Muscle of leg (tissue), 11 donors: ENCODE data around the gene UBL4A. TPM values are rescaled to one million over a fixed set of nuclear protein-coding genes. Genes with fewer than 3 reads are reported as not detected.

Source experiments
- DNase-seq: peaks from one replicate; pipeline ENCODE4 v3.0.0; 2013
- H3K27ac ChIP-seq: one replicate; pipeline ENCODE4 v1.5.1; 2013; ENCODE audit warnings: mild to moderate bottlenecking, low read length, control low read depth
- H3K27me3 ChIP-seq: one replicate; pipeline ENCODE4 v1.6.1; 2013; ENCODE audit warnings: low read length; ENCODE audit not compliant: control insufficient read depth, insufficient read depth
- H3K36me3 ChIP-seq: one replicate; pipeline ENCODE4 v1.6.1; 2013; ENCODE audit warnings: low read length; ENCODE audit not compliant: control insufficient read depth, insufficient read depth
- H3K4me1 ChIP-seq: one replicate; pipeline ENCODE4 v1.6.1; 2013; ENCODE audit warnings: low read length; ENCODE audit not compliant: control insufficient read depth, insufficient read depth
- H3K4me3 ChIP-seq: one replicate; pipeline ENCODE4 v1.5.1; 2013; ENCODE audit warnings: low read length, control low read depth
- H3K9me3 ChIP-seq: replicated peaks from 2 replicates; pipeline ENCODE4 v1.6.1; 2013; ENCODE audit warnings: low read depth, low read length; ENCODE audit not compliant: control insufficient read depth
- WGBS: methylation state at CpG from one replicate; pipeline ENCODE4 v1.1.5; 2013; ENCODE audit warnings: missing lambda C conversion rate; ENCODE audit not compliant: insufficient coverage; 5-methylcytosine and 5-hydroxymethylcytosine counted together
- polyA plus RNA-seq, 8 donors: library from polyadenylated mRNA; unstranded; fragments of 120-200 nt; gene quantifications; one replicate each; pipeline versions ENCODE4 v1.2.1 to v1.2.3, GENCODE V29; 2013; ENCODE audit warnings: inconsistent platforms in 1 of 8, low replicate concordance in 1 of 8; ENCODE audit not compliant: insufficient read length in 8 of 8, insufficient read depth in 1 of 8
- total RNA-seq: library from RNA; stranded (reverse); fragments of 120-200 nt; gene quantifications from one replicate; pipeline ENCODE4 v1.2.4, GENCODE V29; 2013

UBL4A gene
- total and polyA plus RNA-seq, 9 donors: 20.3 to 27.8 (median 24.9) TPM

DNA sequence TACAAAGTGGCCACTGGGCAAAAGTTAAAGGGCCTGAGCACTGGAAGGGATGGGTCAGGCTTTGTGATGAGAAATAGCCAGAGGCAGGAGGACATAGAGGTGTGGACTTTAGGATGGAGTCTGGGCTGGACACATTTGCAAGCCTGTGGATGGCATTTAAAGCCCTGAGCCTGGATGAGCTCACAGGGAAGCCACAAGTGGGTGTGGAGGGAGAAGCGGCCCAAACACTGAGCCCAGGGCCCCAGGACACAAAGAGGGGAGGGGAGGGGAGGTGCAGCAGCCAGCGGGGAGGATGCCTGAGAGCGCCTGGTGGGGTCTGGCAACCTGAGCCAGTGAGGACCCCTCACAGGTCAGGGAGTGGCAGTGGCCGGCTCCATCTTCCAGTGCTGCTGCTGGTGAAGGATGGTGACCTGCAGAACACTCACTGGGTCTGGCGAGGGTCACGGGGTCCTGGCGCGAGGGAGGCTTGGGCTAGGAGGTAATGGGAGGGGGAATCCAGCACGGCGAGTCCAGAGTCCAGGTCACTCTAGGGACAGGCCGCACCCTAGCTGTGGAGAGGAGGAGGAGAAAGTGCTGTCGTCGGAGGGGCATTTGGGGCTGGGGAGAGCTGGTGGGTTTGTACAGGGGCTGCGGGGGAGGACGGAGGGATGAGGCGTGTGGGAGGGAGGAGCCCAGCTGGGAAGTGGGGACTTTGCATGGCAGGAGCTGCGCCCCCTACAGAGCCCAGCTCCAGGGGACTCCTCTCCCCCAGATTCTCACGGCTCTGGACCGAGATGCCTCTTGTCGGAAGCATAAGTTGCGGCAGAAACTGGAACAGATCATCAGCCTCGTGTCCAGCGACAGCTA lies 14.4 kb downstream of the UBL4A start:
- no peaks in the 10 kb centered on the region for H3K4me1 ChIP-seq
- WGBS: 78% methylated on average over 17 of the region's 23 CpGs
- no peak for DNase-seq
- peaks cover 34% of the 10 kb centered on the region for H3K36me3 ChIP-seq
- peaks cover 2% of the 10 kb centered on the region for H3K9me3 ChIP-seq
- H3K27me3 ChIP-seq: no peaks in the 10 kb centered on the region
- no peak overlapping the region for H3K4me3 ChIP-seq
- H3K27ac ChIP-seq: no peak overlapping the region

DNA sequence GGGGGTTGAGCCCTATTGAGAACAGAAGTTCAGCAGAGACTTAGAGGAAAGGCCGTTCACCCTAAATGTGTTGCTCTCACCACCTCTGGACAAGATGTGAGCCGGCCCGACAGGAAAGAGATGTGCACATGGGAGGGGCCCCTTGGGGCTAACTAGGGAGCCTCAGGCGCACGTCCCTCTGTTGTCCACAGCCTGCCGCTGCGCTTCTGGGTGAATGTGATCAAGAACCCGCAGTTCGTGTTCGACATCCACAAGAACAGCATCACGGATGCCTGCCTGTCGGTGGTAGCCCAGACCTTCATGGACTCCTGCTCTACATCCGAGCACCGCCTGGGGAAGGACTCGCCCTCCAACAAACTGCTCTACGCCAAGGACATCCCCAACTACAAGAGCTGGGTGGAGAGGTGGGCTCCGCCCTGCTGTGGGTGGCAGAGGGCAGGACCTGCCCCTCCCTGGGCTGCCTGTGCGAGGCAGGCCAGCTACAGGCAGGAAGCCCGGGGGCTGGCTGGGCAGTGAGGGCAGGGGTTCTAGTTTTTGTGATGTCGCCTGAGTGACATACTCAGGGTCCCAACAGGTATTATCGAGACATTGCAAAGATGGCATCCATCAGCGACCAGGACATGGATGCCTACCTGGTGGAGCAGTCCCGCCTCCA lies 15.4 kb downstream of the UBL4A start:
- WGBS: 90% methylated on average over 16 of the region's 23 CpGs
- peaks cover 2% of the 10 kb centered on the region for H3K9me3 ChIP-seq
- no peak for DNase-seq
- peaks cover 39% of the 10 kb centered on the region for H3K36me3 ChIP-seq
- no peak overlapping the region for H3K27ac ChIP-seq
- no peak overlapping the region for H3K4me3 ChIP-seq
- H3K27me3 ChIP-seq: no peaks in the 10 kb centered on the region
- H3K4me1 ChIP-seq: no peaks in the 10 kb centered on the region

DNA sequence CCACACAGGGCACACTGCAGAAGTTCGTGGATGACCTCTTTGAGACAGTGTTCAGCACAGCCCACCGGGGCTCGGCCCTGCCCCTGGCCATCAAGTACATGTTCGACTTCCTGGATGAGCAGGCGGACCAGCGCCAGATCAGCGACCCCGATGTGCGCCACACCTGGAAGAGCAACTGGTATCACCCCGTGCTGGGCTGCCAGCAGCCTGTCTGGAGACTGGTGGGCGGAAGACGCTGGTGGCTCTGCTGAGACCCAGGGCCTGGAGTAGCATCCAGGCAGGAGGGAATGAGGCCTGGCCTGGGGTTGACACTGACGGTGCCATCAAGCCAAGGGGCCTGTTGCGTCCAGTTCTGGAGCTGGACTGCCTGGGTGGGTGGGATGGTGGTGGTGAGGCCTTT lies 16.0 kb downstream of the UBL4A start:
- no peak overlapping the region for H3K27ac ChIP-seq
- H3K4me3 ChIP-seq: no peak overlapping the region
- no peaks in the 10 kb centered on the region for H3K4me1 ChIP-seq
- H3K9me3 ChIP-seq: peaks cover 2% of the 10 kb centered on the region
- no peaks in the 10 kb centered on the region for H3K27me3 ChIP-seq
- no peak for DNase-seq
- peaks cover 41% of the 10 kb centered on the region for H3K36me3 ChIP-seq
- WGBS: 88% methylated on average over 14 of the region's 14 CpGs

DNA sequence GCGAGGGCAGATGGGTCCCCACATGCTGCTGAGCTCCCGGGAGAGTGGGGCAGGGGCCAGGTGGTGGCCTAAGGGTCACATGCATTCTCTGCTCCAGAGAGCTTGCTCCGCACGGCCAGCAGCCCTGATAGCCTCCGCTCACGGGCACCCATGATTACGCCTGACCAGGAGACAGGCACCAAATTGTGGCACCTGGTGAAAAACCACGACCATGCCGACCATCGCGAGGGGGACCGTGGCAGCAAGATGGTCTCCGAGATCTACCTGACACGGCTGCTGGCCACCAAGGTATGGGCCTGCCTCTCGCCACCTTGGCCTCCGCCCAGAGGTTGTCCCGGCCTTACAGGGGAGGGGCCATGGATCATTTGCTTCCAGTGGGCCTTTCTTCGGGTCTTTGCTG lies 16.5 kb downstream of the UBL4A start:
- DNase-seq: no peak
- H3K36me3 ChIP-seq: peaks cover 46% of the 10 kb centered on the region

DNA sequence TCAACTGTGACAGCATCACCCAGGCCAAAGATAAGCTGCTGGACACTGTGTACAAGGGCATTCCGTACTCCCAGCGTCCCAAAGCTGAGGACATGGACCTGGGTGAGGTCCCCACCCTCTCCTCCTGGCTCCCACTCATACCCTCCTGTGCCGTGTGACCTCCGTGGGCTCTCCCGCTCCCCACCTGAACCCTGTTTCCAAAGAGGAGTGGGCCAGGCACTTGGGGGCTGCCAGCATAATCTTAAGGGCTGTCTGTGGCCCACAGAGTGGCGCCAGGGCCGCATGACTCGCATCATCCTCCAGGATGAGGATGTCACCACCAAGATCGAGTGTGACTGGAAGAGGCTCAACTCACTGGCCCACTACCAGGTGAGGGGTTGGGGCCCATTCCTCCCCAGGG lies 17.3 kb downstream of the UBL4A start:
- H3K9me3 ChIP-seq: peaks cover 2% of the 10 kb centered on the region
- H3K4me1 ChIP-seq: no peaks in the 10 kb centered on the region
- peaks cover 53% of the 10 kb centered on the region for H3K36me3 ChIP-seq
- 92% methylated on average over 8 of the region's 9 CpGs for WGBS
- no peak for DNase-seq
- H3K4me3 ChIP-seq: no peak overlapping the region
- no peaks in the 10 kb centered on the region for H3K27me3 ChIP-seq
- H3K27ac ChIP-seq: no peak overlapping the region

More for the DNA sequence above, 16.5 kb downstream of the UBL4A start:
- Histone ChIP-seq H3K27me3 (no peaks in the 10 kb centered on the region), H3K27ac (no peak overlapping the region), H3K9me3 (peaks cover 2% of the 10 kb centered on the region), H3K4me1 (no peaks in the 10 kb centered on the region), H3K4me3 (no peak overlapping the region)
- 92% methylated on average over 15 of the region's 18 CpGs for WGBS

DNA sequence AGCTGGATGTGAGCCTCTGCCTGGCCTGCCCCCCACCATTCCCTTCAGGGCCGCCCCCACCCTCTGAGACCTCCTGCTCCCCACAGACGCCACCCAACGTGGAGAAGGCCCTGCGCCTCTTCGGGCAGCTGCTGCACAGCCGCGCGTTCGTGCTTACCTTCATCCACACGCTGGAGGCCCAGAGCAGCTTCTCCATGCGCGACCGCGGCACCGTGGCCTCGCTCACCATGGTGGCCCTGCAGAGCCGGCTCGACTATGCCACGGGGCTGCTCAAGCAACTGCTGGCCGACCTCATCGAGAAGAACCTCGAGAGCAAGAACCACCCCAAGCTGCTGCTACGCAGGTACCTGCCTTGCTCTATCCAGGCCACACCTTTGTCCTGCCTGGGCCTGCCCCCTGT lies 18.2 kb downstream of the UBL4A start:
- 93% methylated on average over 23 of the region's 23 CpGs for WGBS
- Histone ChIP-seq H3K9me3 (peaks cover 2% of the 10 kb centered on the region), H3K4me3 (no peak overlapping the region), H3K27ac (no peak overlapping the region), H3K27me3 (no peaks in the 10 kb centered on the region), H3K36me3 (peaks cover 53% of the 10 kb centered on the region), H3K4me1 (no peaks in the 10 kb centered on the region)
- no peak for DNase-seq

DNA sequence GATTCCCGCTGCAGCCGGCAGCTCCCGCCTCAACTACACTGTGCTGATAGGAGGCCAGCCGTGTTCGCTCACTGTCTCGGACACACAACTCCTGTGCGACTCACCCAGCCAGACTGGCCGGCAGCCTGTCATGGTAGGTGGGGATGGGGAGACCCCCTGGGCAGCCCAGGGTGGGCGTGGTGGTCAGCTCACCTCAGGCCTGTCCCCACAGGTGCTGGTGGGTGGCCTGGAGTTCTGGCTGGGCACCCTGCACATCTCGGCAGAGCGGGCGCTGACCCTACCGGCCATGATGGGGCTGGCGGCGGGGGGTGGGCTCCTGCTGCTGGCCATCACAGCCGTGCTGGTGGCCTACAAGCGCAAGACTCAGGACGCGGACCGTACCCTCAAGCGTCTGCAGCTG lies 18.9 kb downstream of the UBL4A start:
- Histone ChIP-seq H3K27me3 (no peaks in the 10 kb centered on the region), H3K36me3 (peaks cover 60% of the 10 kb centered on the region), H3K4me3 (no peak overlapping the region), H3K9me3 (peaks cover 3% of the 10 kb centered on the region), H3K27ac (no peak overlapping the region), H3K4me1 (no peaks in the 10 kb centered on the region)
- no peak for DNase-seq
- 91% methylated on average over 18 of the region's 21 CpGs for WGBS

DNA sequence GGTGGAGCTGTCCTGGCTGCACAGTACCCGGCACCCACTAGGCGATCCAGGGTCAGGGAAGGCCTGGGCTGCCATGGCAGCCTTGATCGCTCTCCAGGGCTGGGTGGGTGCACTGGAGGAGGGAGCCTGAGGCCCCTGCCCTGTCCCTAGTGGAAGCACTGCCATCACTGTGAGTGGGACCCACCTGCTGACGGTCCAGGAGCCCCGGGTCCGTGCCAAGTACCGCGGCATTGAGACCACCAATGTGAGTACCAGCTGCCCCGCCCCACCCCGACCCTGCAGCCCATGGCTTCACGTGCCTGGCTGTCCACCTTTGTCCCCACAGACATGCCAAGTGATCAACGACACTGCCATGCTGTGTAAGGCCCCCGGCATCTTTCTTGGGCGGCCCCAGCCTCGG lies 19.5 kb downstream of the UBL4A start:
- no peaks in the 10 kb centered on the region for H3K27me3 ChIP-seq
- H3K9me3 ChIP-seq: peaks cover 3% of the 10 kb centered on the region
- no peak overlapping the region for H3K27ac ChIP-seq
- no peak for DNase-seq
- no peak overlapping the region for H3K4me3 ChIP-seq
- no peaks in the 10 kb centered on the region for H3K4me1 ChIP-seq
- H3K36me3 ChIP-seq: peaks cover 64% of the 10 kb centered on the region
- WGBS: 88% methylated on average over 12 of the region's 15 CpGs

DNA sequence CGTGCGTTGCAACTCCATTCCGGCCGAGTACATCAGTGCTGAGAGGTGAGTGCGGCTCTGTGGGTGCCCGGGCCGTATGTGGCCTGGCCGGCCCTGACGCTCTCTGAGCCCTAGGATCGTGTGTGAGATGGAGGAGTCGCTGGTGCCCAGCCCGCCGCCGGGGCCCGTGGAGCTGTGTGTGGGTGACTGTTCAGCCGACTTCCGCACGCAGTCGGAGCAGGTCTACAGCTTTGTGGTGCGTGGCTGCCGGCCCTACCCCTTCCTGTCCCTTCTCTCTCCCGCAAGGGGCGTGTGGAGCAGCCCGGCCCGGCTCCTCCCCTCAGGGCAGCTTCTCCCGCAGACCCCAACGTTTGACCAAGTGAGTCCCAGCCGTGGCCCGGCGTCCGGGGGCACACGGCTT lies 20.4 kb downstream of the UBL4A start:
- Histone ChIP-seq H3K27me3 (no peaks in the 10 kb centered on the region), H3K27ac (no peak overlapping the region), H3K4me1 (no peaks in the 10 kb centered on the region), H3K36me3 (peaks cover 65% of the 10 kb centered on the region), H3K4me3 (no peak overlapping the region), H3K9me3 (peaks cover 3% of the 10 kb centered on the region)
- no peak for DNase-seq
- 91% methylated on average over 22 of the region's 32 CpGs for WGBS

DNA sequence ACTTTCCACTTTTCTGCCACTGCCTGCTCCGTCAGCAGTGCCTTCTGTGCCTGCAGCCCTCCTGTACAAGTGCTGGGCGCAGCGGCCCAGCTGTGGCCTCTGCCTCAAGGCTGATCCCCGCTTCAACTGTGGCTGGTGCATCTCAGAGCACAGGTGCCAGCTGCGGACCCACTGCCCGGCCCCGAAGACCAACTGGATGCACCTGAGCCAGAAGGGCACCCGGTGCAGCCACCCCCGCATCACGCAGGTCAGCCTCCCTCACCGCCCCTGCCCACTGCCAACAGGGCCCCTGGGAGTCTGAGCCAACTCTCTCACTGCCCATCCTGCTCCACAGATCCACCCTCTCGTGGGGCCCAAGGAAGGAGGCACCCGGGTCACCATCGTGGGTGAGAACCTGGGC lies 20.8 kb downstream of the UBL4A start:
- Histone ChIP-seq H3K27ac (no peak overlapping the region), H3K9me3 (peaks cover 3% of the 10 kb centered on the region), H3K36me3 (peaks cover 68% of the 10 kb centered on the region), H3K27me3 (no peaks in the 10 kb centered on the region), H3K4me3 (no peak overlapping the region), H3K4me1 (no peaks in the 10 kb centered on the region)
- 92% methylated on average over 9 of the region's 14 CpGs for WGBS
- DNase-seq: no peak
